PC-3 (cell line): ENCODE results near the gene ADAMTSL3. TPM values are rescaled to one million over a fixed set of nuclear protein-coding genes. Genes with fewer than 3 reads are reported as not detected.

ENCODE experiments used
- ATAC-seq: fragments of 200-7000 bp; cut with Tn5 transposase; 2 replicates; pipeline ENCODE4 v1.9.1; 2020; ENCODE audit warnings: mild to moderate bottlenecking, moderate library complexity
- BruUV-seq: library from RNA; stranded (reverse); fragments of 400-500 nt; replicated peaks from 2 replicates; lab custom pipeline; 2021; lab: Mats Ljungman, UMichigan
- CTCF ChIA-PET: fragments of 300-600 bp; sonication (Branson Sonifier 250); formaldehyde crosslinking; loops from one replicate; lab custom pipeline; 2022; ENCODE audit warnings: antibody characterized with exemption; lab: Charles Lee
- POLR2A ChIA-PET: fragments of 300-600 bp; sonication (Branson Sonifier 250); formaldehyde crosslinking; loops from one replicate; lab custom pipeline; 2022; ENCODE audit warnings: antibody characterized with exemption; ENCODE audit not compliant: unreplicated experiment; lab: Charles Lee
- DNase-seq: peaks from one replicate; pipeline ENCODE4 v3.0.0-alpha.2; 2015
- H2AFZ ChIP-seq: fragments of 300-600 bp; sonication (generic); 2 replicates; pipeline ENCODE4 v1.6.0; 2016; ENCODE audit warnings: antibody characterized with exemption, low read length
- H3F3A ChIP-seq: fragments of 300-600 bp; sonication (generic); one replicate; pipeline ENCODE4 v1.6.0; 2017; ENCODE audit warnings: antibody characterized with exemption, low read length, control low read depth, mild to moderate bottlenecking; ENCODE audit not compliant: unreplicated experiment
- H3K27ac ChIP-seq: fragments of 300-600 bp; sonication (generic); 2 replicates; pipeline ENCODE4 v1.5.1; 2016; ENCODE audit warnings: mild to moderate bottlenecking, low read length
- H3K27me3 ChIP-seq: fragments of 300-600 bp; sonication (generic); 2 replicates; pipeline ENCODE4 v1.6.1; 2016; ENCODE audit warnings: low read length, mixed read lengths
- H3K36me3 ChIP-seq: fragments of 300-600 bp; sonication (generic); 2 replicates; pipeline ENCODE4 v1.6.1; 2016; ENCODE audit warnings: low read depth, mixed run types, low read length, mixed read lengths
- H3K4me1 ChIP-seq: fragments of 300-600 bp; sonication (generic); 2 replicates; pipeline ENCODE4 v1.5.1; 2016; ENCODE audit warnings: low read length; ENCODE audit not compliant: insufficient read depth
- H3K4me2 ChIP-seq: fragments of 300-600 bp; sonication (generic); 2 replicates; pipeline ENCODE4 v1.6.0; 2016; ENCODE audit warnings: low read length
- H3K4me3 ChIP-seq: fragments of 300-600 bp; sonication (generic); 2 replicates; pipeline ENCODE4 v1.5.1; 2016; ENCODE audit warnings: mild to moderate bottlenecking, low read length, mixed read lengths
- H3K79me2 ChIP-seq: fragments of 300-600 bp; sonication (generic); 2 replicates; pipeline ENCODE4 v1.6.1; 2017; ENCODE audit warnings: low read length, mixed read lengths
- H3K9ac ChIP-seq: fragments of 300-600 bp; sonication (generic); 2 replicates; pipeline ENCODE4 v1.6.0; 2016; ENCODE audit warnings: mild to moderate bottlenecking, low read length
- H3K9me2 ChIP-seq: fragments of 300-600 bp; sonication (generic); replicated peaks from 2 replicates; pipeline ENCODE4 v1.6.1; 2016; ENCODE audit warnings: mixed run types, low read length, mixed read lengths
- H3K9me3 ChIP-seq: fragments of 300-600 bp; sonication (generic); 2 replicates; pipeline ENCODE4 v1.6.1; 2016; ENCODE audit warnings: low read length, mixed read lengths
- H4K20me1 ChIP-seq: fragments of 300-600 bp; sonication (generic); 2 replicates; pipeline ENCODE4 v1.6.1; 2016; ENCODE audit warnings: low read length, mixed read lengths
- EZH2 ChIP-seq: fragments of 300-600 bp; sonication (generic); IDR thresholded peaks from one replicate; pipeline ENCODE4 v1.6.1; 2017; ENCODE audit warnings: antibody characterized with exemption, mild to moderate bottlenecking, low read length; ENCODE audit not compliant: unreplicated experiment
- EZH2phosphoT487 ChIP-seq: fragments of 300-600 bp; sonication (generic); IDR thresholded peaks from 2 replicates; pipeline ENCODE4 v1.6.1; 2018; ENCODE audit warnings: mild to moderate bottlenecking, antibody characterized with exemption, low read length, borderline replicate concordance
- intact Hi-C: fragments of 100-400 bp; cut with micrococcal nuclease; formaldehyde crosslinking; loops from 2 replicates; pipeline ENCODE4 v1.9.0; 2023
- total RNA-seq: library from RNA; depleted of rRNA; stranded (reverse); fragments of >200 nt; gene quantifications from 2 replicates; pipeline ENCODE4 v1.2.3, GENCODE V29; 2014
- TF ChIP-seq, protein P1 (sequence below): fragments of 300-600 bp; sonication (generic); conservative IDR thresholded peaks from 2 replicates; pipeline ENCODE4 v1.5.1; 2017; ENCODE audit warnings: antibody characterized with exemption, low read depth, mild to moderate bottlenecking, low read length

Gene ADAMTSL3
- total RNA-seq, 1 experiment from 2014 or later, result 7.9 TPM

DNA sequence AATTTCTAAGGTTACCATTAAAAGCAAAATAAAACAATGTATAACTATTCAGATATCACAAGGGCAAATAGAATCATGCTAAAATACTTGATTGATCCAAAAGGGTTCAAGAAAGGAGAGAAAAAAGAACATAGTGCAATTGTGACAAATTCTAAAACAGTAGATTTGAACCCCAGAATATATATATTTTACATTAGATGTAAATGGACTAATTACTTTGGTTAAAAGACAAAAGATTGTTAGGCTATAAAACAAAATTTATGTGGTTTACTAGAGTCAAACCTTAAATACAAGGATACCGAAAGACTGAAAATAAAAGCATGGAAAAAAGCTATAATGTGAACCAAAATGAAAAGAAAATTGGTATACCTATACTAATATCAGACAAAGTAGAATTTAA is 129.3 kb downstream of the ADAMTSL3 start:
- no peaks in the 10 kb centered on the region for H3K79me2 ChIP-seq
- no TSS peak for BruUV-seq
- H3K36me3 ChIP-seq, result no peaks in the 10 kb centered on the region
- H3K4me3 ChIP-seq, result no peak overlapping the region
- CTCF ChIA-PET, result no interaction called here
- no peak overlapping the region for H3K9ac ChIP-seq
- H3K27ac ChIP-seq, result no peak overlapping the region
- no peak for TF ChIP-seq EZH2phosphoT487
- TF ChIP-seq, protein P1, sequence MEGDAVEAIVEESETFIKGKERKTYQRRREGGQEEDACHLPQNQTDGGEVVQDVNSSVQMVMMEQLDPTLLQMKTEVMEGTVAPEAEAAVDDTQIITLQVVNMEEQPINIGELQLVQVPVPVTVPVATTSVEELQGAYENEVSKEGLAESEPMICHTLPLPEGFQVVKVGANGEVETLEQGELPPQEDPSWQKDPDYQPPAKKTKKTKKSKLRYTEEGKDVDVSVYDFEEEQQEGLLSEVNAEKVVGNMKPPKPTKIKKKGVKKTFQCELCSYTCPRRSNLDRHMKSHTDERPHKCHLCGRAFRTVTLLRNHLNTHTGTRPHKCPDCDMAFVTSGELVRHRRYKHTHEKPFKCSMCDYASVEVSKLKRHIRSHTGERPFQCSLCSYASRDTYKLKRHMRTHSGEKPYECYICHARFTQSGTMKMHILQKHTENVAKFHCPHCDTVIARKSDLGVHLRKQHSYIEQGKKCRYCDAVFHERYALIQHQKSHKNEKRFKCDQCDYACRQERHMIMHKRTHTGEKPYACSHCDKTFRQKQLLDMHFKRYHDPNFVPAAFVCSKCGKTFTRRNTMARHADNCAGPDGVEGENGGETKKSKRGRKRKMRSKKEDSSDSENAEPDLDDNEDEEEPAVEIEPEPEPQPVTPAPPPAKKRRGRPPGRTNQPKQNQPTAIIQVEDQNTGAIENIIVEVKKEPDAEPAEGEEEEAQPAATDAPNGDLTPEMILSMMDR, result no peak
- no peak for TF ChIP-seq EZH2
- no peaks in the 10 kb centered on the region for H3F3A ChIP-seq
- no peaks in the 10 kb centered on the region for H3K9me2 ChIP-seq
- POLR2A ChIA-PET, result no interaction called here
- intact Hi-C loops, result no loop called here
- H3K9me3 ChIP-seq, result no peaks in the 10 kb centered on the region
- H4K20me1 ChIP-seq, result no peaks in the 10 kb centered on the region
- no peaks in the 10 kb centered on the region for H3K27me3 ChIP-seq
- DNase-seq (no peak), ATAC-seq (no peak)
- H3K4me1 ChIP-seq, result peaks cover 34% of the 10 kb centered on the region
- H3K4me2 ChIP-seq, result no peak overlapping the region
- H2AFZ ChIP-seq, result no peak overlapping the region

DNA sequence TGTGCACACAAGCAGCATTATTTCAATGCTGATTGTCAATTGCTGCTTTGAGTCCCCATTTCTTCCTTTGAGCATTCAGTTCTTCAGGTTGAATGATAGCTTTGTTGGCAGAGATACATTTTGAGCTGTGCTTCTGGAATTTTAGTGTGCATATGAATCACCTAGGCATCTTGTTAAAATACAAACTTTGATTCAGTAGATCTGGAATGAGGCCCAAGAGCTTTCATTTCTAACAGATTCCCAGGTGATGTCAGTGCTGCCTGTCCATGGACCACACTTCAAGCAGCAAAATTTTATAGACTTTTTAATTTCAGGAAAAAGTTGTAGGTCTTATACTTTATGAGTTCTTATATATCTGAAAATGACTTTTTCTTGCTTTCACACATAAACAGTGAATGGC is 131.1 kb downstream of the ADAMTSL3 start:
- Histone ChIP-seq H3K79me2 (no peaks in the 10 kb centered on the region), H3K9me3 (no peaks in the 10 kb centered on the region), H3K4me3 (no peak overlapping the region), H3K9me2 (no peaks in the 10 kb centered on the region), H3K27me3 (no peaks in the 10 kb centered on the region), H3F3A (no peaks in the 10 kb centered on the region), H4K20me1 (no peaks in the 10 kb centered on the region), H3K9ac (0 out of 2 replicates have a peak overlapping the region, but pooled peaks have one; percentile 2), H3K27ac (peak overlapping the region; percentile 79), H3K36me3 (no peaks in the 10 kb centered on the region), H2AFZ (no peak overlapping the region), H3K4me1 (peaks cover 34% of the 10 kb centered on the region), H3K4me2 (peak overlapping the region; percentile 52)
- intact Hi-C loops, result loop anchor here (1.0 to 2.0 kb wide), 3 partner anchors 9 to 39 kb away; no protein-coding TSS in a partner anchor
- CTCF ChIA-PET, result interaction anchor here (0.6 kb wide), 2 partner anchors 39 to 270 kb away, joined by 3 to 4 read pairs; no protein-coding TSS in a partner anchor
- POLR2A ChIA-PET, result no interaction called here
- TF ChIP-seq, protein P1, result no peak
- TF ChIP-seq EZH2 (no peak), EZH2phosphoT487 (no peak)
- peak; percentile 88 for ATAC-seq
- no TSS peak for BruUV-seq
- peak; percentile 94 for DNase-seq

DNA sequence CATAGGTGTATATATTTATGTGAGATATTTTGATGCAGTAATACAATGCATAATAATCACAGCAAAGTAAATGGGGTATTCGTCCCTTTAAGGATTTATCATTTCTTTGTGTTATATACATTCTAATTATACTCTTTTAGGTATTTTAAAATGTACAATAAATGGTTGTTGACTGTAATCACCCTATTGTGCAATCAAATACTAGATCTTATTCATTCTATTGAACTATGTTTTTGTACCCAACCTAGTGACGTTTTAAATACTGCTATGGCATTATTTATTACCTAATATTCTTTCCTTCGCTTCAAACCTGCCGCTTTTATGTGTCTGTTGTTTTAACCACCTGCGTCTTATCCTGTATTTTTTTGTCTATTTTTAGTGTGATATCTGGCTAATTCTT is 132.4 kb downstream of the ADAMTSL3 start:
- intact Hi-C loops, result no loop called here

More for the DNA sequence above, 132.4 kb downstream of the ADAMTSL3 start:
- Histone ChIP-seq H3K9me3 (no peaks in the 10 kb centered on the region), H4K20me1 (no peaks in the 10 kb centered on the region), H3K79me2 (no peaks in the 10 kb centered on the region), H2AFZ (no peak overlapping the region), H3F3A (no peaks in the 10 kb centered on the region), H3K27me3 (no peaks in the 10 kb centered on the region), H3K4me3 (no peak overlapping the region), H3K4me1 (peaks cover 34% of the 10 kb centered on the region), H3K27ac (no peak overlapping the region), H3K9me2 (no peaks in the 10 kb centered on the region), H3K9ac (no peak overlapping the region), H3K36me3 (no peaks in the 10 kb centered on the region), H3K4me2 (no peak overlapping the region)
- ChIA-PET CTCF (no interaction called here), POLR2A (no interaction called here)
- DNase-seq, result no peak
- no peak for ATAC-seq
- BruUV-seq, result no TSS peak
- no peak for TF ChIP-seq EZH2phosphoT487
- no peak for TF ChIP-seq EZH2
- TF ChIP-seq, protein P1, result no peak
